WTC11 (cell line): ENCODE results near the gene PTPRJ. TPM values are rescaled to one million over a fixed set of nuclear protein-coding genes. Genes with fewer than 3 reads are reported as not detected.
"Not testable (repeated sequence)": the region's sequence is repeated elsewhere in the genome, so short reads cannot be mapped to it uniquely, and the experiment has no call there.

ENCODE experiments used
- ATAC-seq: fragments of 200-7000 bp; cut with Tn5 transposase; 2 replicates; pipeline ENCODE4 v1.10.0; 2021; ENCODE audit warnings: mild to moderate bottlenecking, moderate library complexity
- CTCF ChIA-PET: fragments of 300-600 bp; sonication (Branson Sonifier 250); formaldehyde crosslinking; loops from one replicate; lab custom pipeline; 2021; ENCODE audit warnings: antibody characterized with exemption; lab: Charles Lee
- POLR2A ChIA-PET: fragments of 350-600 bp; sonication (Branson Sonifier 250); formaldehyde crosslinking; loops from one replicate; lab custom pipeline; 2021; ENCODE audit warnings: antibody characterized with exemption; lab: Charles Lee
- DNase-seq: peaks from one replicate; pipeline ENCODE4 v3.0.0; 2021; ENCODE audit warnings: low spot score
- H3K27ac Mint-ChIP-seq: 2 replicates; pipeline ENCODE4 v1.8.0; 2021; ENCODE audit warnings: mixed read lengths
- H3K27me3 Mint-ChIP-seq: 2 replicates; pipeline ENCODE4 v1.8.0; 2021; ENCODE audit warnings: low read depth, mild to moderate bottlenecking, moderate library complexity, mixed read lengths
- H3K36me3 Mint-ChIP-seq: 2 replicates; pipeline ENCODE4 v1.8.0; 2021; ENCODE audit warnings: mixed read lengths
- H3K4me1 Mint-ChIP-seq: 2 replicates; pipeline ENCODE4 v1.8.0; 2022; ENCODE audit warnings: mixed read lengths
- H3K4me3 Mint-ChIP-seq: 2 replicates; pipeline ENCODE4 v1.8.0; 2021; ENCODE audit warnings: mild to moderate bottlenecking, moderate library complexity, mixed read lengths
- H3K9me3 Mint-ChIP-seq: 2 replicates; pipeline ENCODE4 v1.8.0; 2021; ENCODE audit warnings: mixed read lengths
- ATF1 ChIP-seq: sonication (generic); formaldehyde crosslinking; IDR thresholded peaks from 2 replicates; pipeline ENCODE4 v1.8.1; 2023; ENCODE audit warnings: mild to moderate bottlenecking, moderate library complexity, missing genetic modification reagents
- CREB1 ChIP-seq: sonication (generic); formaldehyde crosslinking; IDR thresholded peaks from 2 replicates; pipeline ENCODE4 v1.8.0; 2023; ENCODE audit warnings: mild to moderate bottlenecking, missing genetic modification reagents
- ELF4 ChIP-seq: sonication (generic); formaldehyde crosslinking; IDR thresholded peaks from 2 replicates; pipeline ENCODE4 v1.8.1; 2022; ENCODE audit warnings: low read depth, mild to moderate bottlenecking, moderate library complexity, missing genetic modification reagents
- EMX1 ChIP-seq: fragments of 250-450 bp; sonication (Bioruptor Pico); IDR thresholded peaks from 2 replicates; pipeline ENCODE4 v1.8.0; 2021; ENCODE audit warnings: mild to moderate bottlenecking
- ESRRA ChIP-seq: sonication (generic); formaldehyde crosslinking; IDR thresholded peaks from 2 replicates; pipeline ENCODE4 v1.8.1; 2022; ENCODE audit warnings: mild to moderate bottlenecking, missing genetic modification reagents, borderline replicate concordance
- FOXP1 ChIP-seq: sonication (generic); formaldehyde crosslinking; IDR thresholded peaks from 2 replicates; pipeline ENCODE4 v1.8.0; 2022; ENCODE audit warnings: missing genetic modification reagents, mild to moderate bottlenecking, moderate library complexity, borderline replicate concordance
- GABPB1 ChIP-seq: sonication (generic); formaldehyde crosslinking; IDR thresholded peaks from 2 replicates; pipeline ENCODE4 v1.8.1; 2023; ENCODE audit warnings: mild to moderate bottlenecking, missing genetic modification reagents
- JUN ChIP-seq: sonication (generic); formaldehyde crosslinking; IDR thresholded peaks from 2 replicates; pipeline ENCODE4 v1.8.0; 2023; ENCODE audit warnings: mild to moderate bottlenecking, missing genetic modification reagents
- NFE2L1 ChIP-seq: sonication (generic); formaldehyde crosslinking; IDR thresholded peaks from 2 replicates; pipeline ENCODE4 v1.8.1; 2023; ENCODE audit warnings: missing genetic modification reagents
- NR1H2 ChIP-seq: sonication (generic); formaldehyde crosslinking; IDR thresholded peaks from 2 replicates; pipeline ENCODE4 v1.9.0; 2021; ENCODE audit warnings: mild to moderate bottlenecking, moderate library complexity, missing genetic modification reagents
- RELA ChIP-seq: sonication (generic); formaldehyde crosslinking; IDR thresholded peaks from 2 replicates; pipeline ENCODE4 v1.8.1; 2022; ENCODE audit warnings: missing genetic modification reagents, mild to moderate bottlenecking, borderline replicate concordance
- RORB ChIP-seq: fragments of 250-450 bp; sonication (Bioruptor Pico); IDR thresholded peaks from 2 replicates; pipeline ENCODE4 v1.9.0; 2021; ENCODE audit warnings: mild to moderate bottlenecking
- SMAD3 ChIP-seq: sonication (generic); formaldehyde crosslinking; IDR thresholded peaks from 2 replicates; pipeline ENCODE4 v1.8.0; 2022; ENCODE audit warnings: missing genetic modification reagents, mild to moderate bottlenecking, borderline replicate concordance
- ZNF423 ChIP-seq: fragments of 250-450 bp; sonication (Bioruptor Pico); IDR thresholded peaks from 2 replicates; pipeline ENCODE4 v2.1.2; 2022; ENCODE audit warnings: mild to moderate bottlenecking, moderate library complexity
- ZNF671 ChIP-seq: fragments of 250-450 bp; sonication (Bioruptor Pico); IDR thresholded peaks from 2 replicates; pipeline ENCODE4 v1.8.0; 2021; ENCODE audit warnings: mild to moderate bottlenecking
- total RNA-seq: library from RNA; stranded (reverse); gene quantifications from 3 replicates; pipeline ENCODE4 v1.2.3, GENCODE V29; 2021
- TF ChIP-seq, protein P1 (sequence below): sonication (generic); formaldehyde crosslinking; IDR thresholded peaks from 2 replicates; pipeline ENCODE4 v1.8.1; 2022; ENCODE audit warnings: missing genetic modification reagents, borderline replicate concordance
- TF ChIP-seq, protein P2 (sequence below): sonication (generic); formaldehyde crosslinking; IDR thresholded peaks from 2 replicates; pipeline ENCODE4 v1.8.1; 2023; ENCODE audit warnings: mild to moderate bottlenecking, missing genetic modification reagents
- TF ChIP-seq, protein P3 (sequence below): fragments of 250-450 bp; sonication (Bioruptor Pico); IDR thresholded peaks from 2 replicates; pipeline ENCODE4 v2.1.2; 2022; ENCODE audit warnings: mild to moderate bottlenecking, moderate library complexity
- TF ChIP-seq, protein P4 (sequence below): sonication (generic); formaldehyde crosslinking; IDR thresholded peaks from 2 replicates; pipeline ENCODE4 v1.8.0; 2022; ENCODE audit warnings: mild to moderate bottlenecking, missing genetic modification reagents
- TF ChIP-seq, protein P5 (sequence below): sonication (generic); formaldehyde crosslinking; IDR thresholded peaks from 2 replicates; pipeline ENCODE4 v1.8.1; 2023; ENCODE audit warnings: mild to moderate bottlenecking, missing genetic modification reagents, moderate library complexity
- TF ChIP-seq, protein P6 (sequence below): sonication (generic); formaldehyde crosslinking; IDR thresholded peaks from 2 replicates; pipeline ENCODE4 v1.8.0; 2022; ENCODE audit warnings: mild to moderate bottlenecking, missing genetic modification reagents
- TF ChIP-seq, protein P7 (sequence below): sonication (generic); formaldehyde crosslinking; IDR thresholded peaks from 2 replicates; pipeline ENCODE4 v1.8.0; 2022; ENCODE audit warnings: missing genetic modification reagents

Gene PTPRJ
- total RNA-seq, 1 experiment from 2014 or later, result 19.5 TPM

DNA sequence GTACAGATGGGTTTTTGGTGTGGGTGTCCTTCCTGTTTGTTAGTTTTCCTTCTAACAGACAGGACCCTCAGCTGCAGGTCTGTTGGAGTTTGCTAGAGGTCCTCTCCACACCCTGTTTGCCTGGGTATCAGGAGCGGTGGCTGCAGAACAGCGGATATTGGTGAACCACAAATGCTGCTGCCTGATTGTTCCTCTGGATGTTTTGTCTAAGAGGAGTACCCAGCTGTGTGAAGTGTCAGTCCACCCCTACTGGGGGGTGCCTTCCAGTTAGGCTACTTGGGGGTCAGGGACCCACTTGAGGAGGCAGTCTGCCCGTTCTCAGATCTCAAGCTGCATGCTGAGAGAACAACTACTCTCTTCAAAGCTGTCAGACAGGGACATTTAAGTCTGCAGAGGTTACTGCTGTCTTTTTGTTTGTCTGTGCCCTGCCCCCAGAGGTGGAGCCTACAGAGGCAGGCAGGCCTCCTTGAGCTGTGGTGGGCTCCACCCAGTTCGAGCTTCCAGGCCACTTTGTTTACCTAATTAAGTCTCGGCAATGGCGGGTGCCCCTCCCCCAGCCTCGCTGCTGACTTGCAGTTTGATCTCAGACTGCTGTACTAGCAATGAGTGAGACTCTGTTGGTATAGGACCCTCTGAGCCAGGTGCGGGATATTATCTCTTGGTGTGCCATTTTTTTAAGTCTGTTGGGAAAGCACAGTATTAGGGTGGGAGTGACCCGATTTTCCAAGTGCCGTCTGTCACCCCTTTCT, 210.7 kb downstream of the PTPRJ start:
- H3K4me1 Mint-ChIP-seq, ATAC-seq, POLR2A ChIA-PET, H3K4me3 Mint-ChIP-seq, DNase-seq, H3K27ac Mint-ChIP-seq, CTCF ChIA-PET, H3K27me3 Mint-ChIP-seq: not testable (repeated sequence)
- H3K36me3 Mint-ChIP-seq, result peaks cover 32% of the 10 kb centered on the region
- H3K9me3 Mint-ChIP-seq, result peaks cover 75% of the 10 kb centered on the region

DNA sequence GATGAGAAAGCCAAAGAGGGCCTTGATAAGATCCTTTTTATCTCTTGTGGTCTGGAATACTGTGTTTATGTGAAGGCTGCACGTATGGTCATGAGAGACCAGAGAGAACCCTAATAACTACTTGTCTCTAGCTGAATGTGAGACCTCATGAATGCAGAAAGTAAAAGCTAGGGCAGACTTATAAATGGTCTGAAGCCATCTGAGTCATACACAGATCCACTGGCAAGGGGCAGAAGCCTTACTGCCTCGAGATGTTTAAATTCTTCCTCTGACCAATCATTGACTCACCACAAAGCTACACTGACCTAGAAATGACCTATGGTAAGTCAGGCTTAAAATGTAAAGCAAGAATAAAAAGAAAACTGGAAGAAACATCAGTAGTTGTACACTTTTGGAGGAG, 213.5 kb downstream of the PTPRJ start:
- POLR2A ChIA-PET, result no interaction called here
- CTCF ChIA-PET, result no interaction called here
- H3K4me3 Mint-ChIP-seq, result no peak overlapping the region
- no peaks in the 10 kb centered on the region for H3K4me1 Mint-ChIP-seq
- peaks cover 81% of the 10 kb centered on the region for H3K9me3 Mint-ChIP-seq
- no peak for ATAC-seq
- H3K27me3 Mint-ChIP-seq, result peaks cover 9% of the 10 kb centered on the region
- peaks cover 48% of the 10 kb centered on the region for H3K36me3 Mint-ChIP-seq
- no peak for DNase-seq
- TF ChIP-seq ELF4 (CRISPR knock-in tag) (no peak), GABPB1 (CRISPR knock-in tag) (no peak), SMAD3 (CRISPR knock-in tag) (no peak), RORB (CRISPR knock-in tag) (no peak), JUN (CRISPR knock-in tag) (no peak), EMX1 (no peak), RELA (CRISPR knock-in tag) (no peak), ZNF671 (CRISPR knock-in tag) (no peak), NR1H2 (CRISPR knock-in tag) (no peak)
- TF ChIP-seq, protein P1, sequence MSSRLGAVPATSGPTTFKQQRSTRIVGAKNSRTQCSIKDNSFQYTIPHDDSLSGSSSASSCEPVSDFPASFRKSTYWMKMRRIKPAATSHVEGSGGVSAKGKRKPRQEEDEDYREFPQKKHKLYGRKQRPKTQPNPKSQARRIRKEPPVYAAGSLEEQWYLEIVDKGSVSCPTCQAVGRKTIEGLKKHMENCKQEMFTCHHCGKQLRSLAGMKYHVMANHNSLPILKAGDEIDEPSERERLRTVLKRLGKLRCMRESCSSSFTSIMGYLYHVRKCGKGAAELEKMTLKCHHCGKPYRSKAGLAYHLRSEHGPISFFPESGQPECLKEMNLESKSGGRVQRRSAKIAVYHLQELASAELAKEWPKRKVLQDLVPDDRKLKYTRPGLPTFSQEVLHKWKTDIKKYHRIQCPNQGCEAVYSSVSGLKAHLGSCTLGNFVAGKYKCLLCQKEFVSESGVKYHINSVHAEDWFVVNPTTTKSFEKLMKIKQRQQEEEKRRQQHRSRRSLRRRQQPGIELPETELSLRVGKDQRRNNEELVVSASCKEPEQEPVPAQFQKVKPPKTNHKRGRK, result no peak
- TF ChIP-seq, protein P2, sequence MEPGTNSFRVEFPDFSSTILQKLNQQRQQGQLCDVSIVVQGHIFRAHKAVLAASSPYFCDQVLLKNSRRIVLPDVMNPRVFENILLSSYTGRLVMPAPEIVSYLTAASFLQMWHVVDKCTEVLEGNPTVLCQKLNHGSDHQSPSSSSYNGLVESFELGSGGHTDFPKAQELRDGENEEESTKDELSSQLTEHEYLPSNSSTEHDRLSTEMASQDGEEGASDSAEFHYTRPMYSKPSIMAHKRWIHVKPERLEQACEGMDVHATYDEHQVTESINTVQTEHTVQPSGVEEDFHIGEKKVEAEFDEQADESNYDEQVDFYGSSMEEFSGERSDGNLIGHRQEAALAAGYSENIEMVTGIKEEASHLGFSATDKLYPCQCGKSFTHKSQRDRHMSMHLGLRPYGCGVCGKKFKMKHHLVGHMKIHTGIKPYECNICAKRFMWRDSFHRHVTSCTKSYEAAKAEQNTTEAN, result no peak
- TF ChIP-seq, protein P3, sequence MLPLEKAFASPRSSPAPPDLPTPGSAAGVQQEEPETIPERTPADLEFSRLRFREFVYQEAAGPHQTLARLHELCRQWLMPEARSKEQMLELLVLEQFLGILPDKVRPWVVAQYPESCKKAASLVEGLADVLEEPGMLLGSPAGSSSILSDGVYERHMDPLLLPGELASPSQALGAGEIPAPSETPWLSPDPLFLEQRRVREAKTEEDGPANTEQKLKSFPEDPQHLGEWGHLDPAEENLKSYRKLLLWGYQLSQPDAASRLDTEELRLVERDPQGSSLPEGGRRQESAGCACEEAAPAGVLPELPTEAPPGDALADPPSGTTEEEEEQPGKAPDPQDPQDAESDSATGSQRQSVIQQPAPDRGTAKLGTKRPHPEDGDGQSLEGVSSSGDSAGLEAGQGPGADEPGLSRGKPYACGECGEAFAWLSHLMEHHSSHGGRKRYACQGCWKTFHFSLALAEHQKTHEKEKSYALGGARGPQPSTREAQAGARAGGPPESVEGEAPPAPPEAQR (CRISPR knock-in tag), result no peak
- TF ChIP-seq, protein P4, sequence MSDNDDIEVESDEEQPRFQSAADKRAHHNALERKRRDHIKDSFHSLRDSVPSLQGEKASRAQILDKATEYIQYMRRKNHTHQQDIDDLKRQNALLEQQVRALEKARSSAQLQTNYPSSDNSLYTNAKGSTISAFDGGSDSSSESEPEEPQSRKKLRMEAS, result no peak
- TF ChIP-seq, protein P5, sequence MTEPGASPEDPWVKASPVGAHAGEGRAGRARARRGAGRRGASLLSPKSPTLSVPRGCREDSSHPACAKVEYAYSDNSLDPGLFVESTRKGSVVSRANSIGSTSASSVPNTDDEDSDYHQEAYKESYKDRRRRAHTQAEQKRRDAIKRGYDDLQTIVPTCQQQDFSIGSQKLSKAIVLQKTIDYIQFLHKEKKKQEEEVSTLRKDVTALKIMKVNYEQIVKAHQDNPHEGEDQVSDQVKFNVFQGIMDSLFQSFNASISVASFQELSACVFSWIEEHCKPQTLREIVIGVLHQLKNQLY (CRISPR knock-in tag), result no peak
- TF ChIP-seq, protein P6, sequence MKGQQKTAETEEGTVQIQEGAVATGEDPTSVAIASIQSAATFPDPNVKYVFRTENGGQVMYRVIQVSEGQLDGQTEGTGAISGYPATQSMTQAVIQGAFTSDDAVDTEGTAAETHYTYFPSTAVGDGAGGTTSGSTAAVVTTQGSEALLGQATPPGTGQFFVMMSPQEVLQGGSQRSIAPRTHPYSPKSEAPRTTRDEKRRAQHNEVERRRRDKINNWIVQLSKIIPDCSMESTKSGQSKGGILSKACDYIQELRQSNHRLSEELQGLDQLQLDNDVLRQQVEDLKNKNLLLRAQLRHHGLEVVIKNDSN (CRISPR knock-in tag), result no peak
- TF ChIP-seq, all 79 proteins: peak for 0
- no peak overlapping the region for H3K27ac Mint-ChIP-seq

DNA sequence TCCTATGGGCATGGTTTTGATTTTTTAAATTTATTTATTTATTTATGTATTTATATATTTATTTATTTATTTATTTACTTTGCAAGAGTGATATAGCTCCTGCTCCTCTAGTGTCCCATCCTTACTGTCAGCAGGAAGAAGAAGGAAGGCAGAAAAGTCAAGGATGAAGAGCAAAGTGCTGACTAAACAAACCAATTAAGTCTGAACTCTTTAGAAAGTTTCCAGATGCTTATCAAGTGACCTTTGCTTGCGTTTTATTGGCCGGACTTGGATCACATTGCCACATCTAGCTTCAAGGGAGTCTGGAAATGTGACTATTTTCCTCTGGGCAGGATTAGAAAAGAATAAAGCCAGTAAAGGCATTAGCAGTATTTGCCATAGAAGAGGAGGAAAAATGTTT, 227.5 kb downstream of the PTPRJ start:
- CTCF ChIA-PET, result no interaction called here
- no peak overlapping the region for H3K27ac Mint-ChIP-seq
- no peak for DNase-seq
- peaks cover 1% of the 10 kb centered on the region; the same call in 1 of the 2 replicates for H3K27me3 Mint-ChIP-seq
- no peak overlapping the region for H3K4me3 Mint-ChIP-seq
- POLR2A ChIA-PET, result no interaction called here
- no peaks in the 10 kb centered on the region for H3K4me1 Mint-ChIP-seq
- H3K36me3 Mint-ChIP-seq, result peaks cover 57% of the 10 kb centered on the region
- no peak for ATAC-seq
- peaks cover 88% of the 10 kb centered on the region for H3K9me3 Mint-ChIP-seq
- TF ChIP-seq CREB1, result no peak
- TF ChIP-seq NFE2L1, result no peak
- TF ChIP-seq ELF4 (CRISPR knock-in tag), result no peak
- no peak for TF ChIP-seq RELA (CRISPR knock-in tag)
- no peak for TF ChIP-seq ATF1
- no peak for TF ChIP-seq ZNF423 (CRISPR knock-in tag)
- TF ChIP-seq, protein P7, sequence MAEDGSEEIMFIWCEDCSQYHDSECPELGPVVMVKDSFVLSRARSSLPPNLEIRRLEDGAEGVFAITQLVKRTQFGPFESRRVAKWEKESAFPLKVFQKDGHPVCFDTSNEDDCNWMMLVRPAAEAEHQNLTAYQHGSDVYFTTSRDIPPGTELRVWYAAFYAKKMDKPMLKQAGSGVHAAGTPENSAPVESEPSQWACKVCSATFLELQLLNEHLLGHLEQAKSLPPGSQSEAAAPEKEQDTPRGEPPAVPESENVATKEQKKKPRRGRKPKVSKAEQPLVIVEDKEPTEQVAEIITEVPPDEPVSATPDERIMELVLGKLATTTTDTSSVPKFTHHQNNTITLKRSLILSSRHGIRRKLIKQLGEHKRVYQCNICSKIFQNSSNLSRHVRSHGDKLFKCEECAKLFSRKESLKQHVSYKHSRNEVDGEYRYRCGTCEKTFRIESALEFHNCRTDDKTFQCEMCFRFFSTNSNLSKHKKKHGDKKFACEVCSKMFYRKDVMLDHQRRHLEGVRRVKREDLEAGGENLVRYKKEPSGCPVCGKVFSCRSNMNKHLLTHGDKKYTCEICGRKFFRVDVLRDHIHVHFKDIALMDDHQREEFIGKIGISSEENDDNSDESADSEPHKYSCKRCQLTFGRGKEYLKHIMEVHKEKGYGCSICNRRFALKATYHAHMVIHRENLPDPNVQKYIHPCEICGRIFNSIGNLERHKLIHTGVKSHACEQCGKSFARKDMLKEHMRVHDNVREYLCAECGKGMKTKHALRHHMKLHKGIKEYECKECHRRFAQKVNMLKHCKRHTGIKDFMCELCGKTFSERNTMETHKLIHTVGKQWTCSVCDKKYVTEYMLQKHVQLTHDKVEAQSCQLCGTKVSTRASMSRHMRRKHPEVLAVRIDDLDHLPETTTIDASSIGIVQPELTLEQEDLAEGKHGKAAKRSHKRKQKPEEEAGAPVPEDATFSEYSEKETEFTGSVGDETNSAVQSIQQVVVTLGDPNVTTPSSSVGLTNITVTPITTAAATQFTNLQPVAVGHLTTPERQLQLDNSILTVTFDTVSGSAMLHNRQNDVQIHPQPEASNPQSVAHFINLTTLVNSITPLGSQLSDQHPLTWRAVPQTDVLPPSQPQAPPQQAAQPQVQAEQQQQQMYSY (CRISPR knock-in tag), result no peak
- TF ChIP-seq FOXP1 (CRISPR knock-in tag), result no peak
- TF ChIP-seq ESRRA (CRISPR knock-in tag), result no peak
